GM12892 (cell line): ENCODE data around the gene PPP6R3.

Experiments used
- DNase-seq: peaks from one replicate; pipeline ENCODE4 v3.0.0; 2011; ENCODE audit not compliant: insufficient read length
- FAIRE-seq: peaks from 2 replicates; lab custom pipeline; 2011; peaks lifted over from hg19 to GRCh38; lab: Jason Lieb, UNC
- POLR2A ChIP-seq: IDR thresholded peaks from 2 replicates; pipeline ENCODE4 v1.6.1; 2011; ENCODE audit warnings: low read depth, low read length, control low read depth
- POLR2AphosphoS5 ChIP-seq: IDR thresholded peaks from 2 replicates; pipeline ENCODE4 v1.6.1; 2011; ENCODE audit warnings: low read depth, low read length, control low read depth
- TAF1 ChIP-seq: IDR thresholded peaks from 2 replicates; pipeline ENCODE4 v1.6.1; 2011; ENCODE audit warnings: low read depth, mild to moderate bottlenecking, control low read depth, low read length, borderline replicate concordance

PPP6R3 gene

GRCh38 chr11:68661697-68662603 is 201.4 kb downstream of the PPP6R3 start:
- no peak for FAIRE-seq
- TF ChIP-seq TAF1 (no peak), POLR2AphosphoS5 (no peak), POLR2A (no peak)
- no peak for DNase-seq

GRCh38 chr11:68663482-68664010 is 203.0 kb downstream of the PPP6R3 start:
- FAIRE-seq = no peak

GRCh38 chr11:68664141-68664540 is 203.6 kb downstream of the PPP6R3 start:
- TF ChIP-seq POLR2A (no peak), POLR2AphosphoS5 (no peak), TAF1 (no peak)
- no peak for FAIRE-seq
- no peak for DNase-seq

More at GRCh38 chr11:68663482-68664010, 203.0 kb downstream of the PPP6R3 start:
- TF ChIP-seq POLR2AphosphoS5 (no peak), POLR2A (no peak), TAF1 (no peak)
- no peak for DNase-seq

- DNase-seq (no peak), FAIRE-seq (no peak)
- TF ChIP-seq POLR2A (no peak), POLR2AphosphoS5 (no peak), TAF1 (no peak)
Measured at GRCh38 chr11:68664906-68665305, 204.4 kb downstream of the PPP6R3 start.
